GM19240 (cell line): ENCODE data around the gene FBRSL1.
"Not testable (repeated sequence)": the region's sequence is repeated elsewhere in the genome, so short reads cannot be mapped to it uniquely, and the experiment has no call there.

Experiments used
- DNase-seq: peaks from one replicate; pipeline ENCODE4 v3.0.0; 2011; ENCODE audit warnings: low spot score; ENCODE audit not compliant: insufficient read length

Gene FBRSL1

GRCh38 chr12:132523576-132524331 lies 33.8 kb downstream of the FBRSL1 start:
- DNase-seq: peak; percentile 92

GRCh38 chr12:132524405-132524804 lies 34.5 kb downstream of the FBRSL1 start:
- DNase-seq: no peak

GRCh38 chr12:132525011-132525832 lies 35.3 kb downstream of the FBRSL1 start:
- DNase-seq: no peak

- DNase-seq: no peak
Observed at GRCh38 chr12:132525833-132526455, 36.0 kb downstream of the FBRSL1 start.

GRCh38 chr12:132527186-132527882 lies 37.4 kb downstream of the FBRSL1 start:
- DNase-seq: no peak

- no peak for DNase-seq
Observed at GRCh38 chr12:132527883-132528264, 37.9 kb downstream of the FBRSL1 start.

- DNase-seq: no peak
Observed at GRCh38 chr12:132528564-132529106, 38.7 kb downstream of the FBRSL1 start.

GRCh38 chr12:132529156-132529839 lies 39.3 kb downstream of the FBRSL1 start:
- no peak for DNase-seq

GRCh38 chr12:132529906-132530305 lies 40.0 kb downstream of the FBRSL1 start:
- DNase-seq: no peak

- no peak for DNase-seq
Observed at GRCh38 chr12:132530447-132530846, 40.5 kb downstream of the FBRSL1 start.

- no peak for DNase-seq
Observed at GRCh38 chr12:132530851-132531250, 40.9 kb downstream of the FBRSL1 start.

- not testable (repeated sequence) for DNase-seq
Observed at GRCh38 chr12:132532711-132533583, 43.0 kb downstream of the FBRSL1 start.

GRCh38 chr12:132533584-132533958 lies 43.6 kb downstream of the FBRSL1 start:
- no peak for DNase-seq

- no peak for DNase-seq
Observed at GRCh38 chr12:132534076-132534475, 44.1 kb downstream of the FBRSL1 start.

- DNase-seq: no peak
Observed at GRCh38 chr12:132535019-132535418, 45.1 kb downstream of the FBRSL1 start.

- DNase-seq: no peak
Observed at GRCh38 chr12:132536102-132536876, 46.3 kb downstream of the FBRSL1 start.

GRCh38 chr12:132537049-132537448 lies 47.1 kb downstream of the FBRSL1 start:
- no peak for DNase-seq

- DNase-seq: no peak
Observed at GRCh38 chr12:132537836-132538662, 48.1 kb downstream of the FBRSL1 start.
